Measurements from ENCODE around the gene GTPBP4.

The GTPBP4 gene

DNA sequence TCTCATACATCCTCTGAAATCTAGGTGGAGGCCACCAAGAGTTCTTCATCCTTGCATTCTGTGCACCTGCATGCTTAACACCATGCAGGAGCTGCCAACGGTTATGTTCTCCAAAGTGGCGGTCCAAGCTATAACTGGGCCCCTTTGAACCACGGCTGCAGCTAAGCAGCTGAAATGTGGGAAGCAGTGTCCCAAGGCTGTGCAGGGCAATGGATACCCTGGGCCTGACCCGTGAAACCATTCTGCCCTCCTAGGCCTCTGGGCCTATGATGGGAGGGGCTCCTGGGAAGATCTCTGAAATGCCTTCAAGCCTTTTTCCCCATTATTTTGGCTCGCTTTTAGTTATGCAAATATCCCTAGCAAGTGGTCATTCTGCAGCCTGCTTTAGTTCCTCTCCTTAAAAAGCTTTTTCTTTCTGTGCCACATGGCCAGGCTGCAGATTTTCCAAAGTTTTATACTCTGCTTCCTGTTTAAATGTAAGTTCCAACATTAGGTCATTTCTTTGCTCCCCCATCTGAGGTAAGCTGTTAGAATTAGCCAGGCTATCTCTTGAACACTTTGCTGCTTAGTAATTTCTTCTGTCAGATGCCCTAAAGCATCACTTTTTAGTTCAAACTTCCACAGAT, 7.7 kb upstream of the GTPBP4 start (continued):
- TF ChIP-seq TSHZ2 (CRISPR knock-in tag; IDR thresholded peaks at IDR 0.05) = no peak
- no peak for TF ChIP-seq SNAI2 (CRISPR knock-in tag; IDR thresholded peaks at IDR 0.05)
- no peak for TF ChIP-seq ISL1 (CRISPR knock-in tag; IDR thresholded peaks at IDR 0.05)
- no peak for TF ChIP-seq TOX (CRISPR knock-in tag; IDR thresholded peaks at IDR 0.05; ENCODE audit: borderline replicate concordance)
- TF ChIP-seq ZFP30 (CRISPR knock-in tag; IDR thresholded peaks at IDR 0.05) = no peak
- no peak for TF ChIP-seq BACH2 (CRISPR knock-in tag; IDR thresholded peaks at IDR 0.05; ENCODE audit: borderline replicate concordance)

- no peak for TF ChIP-seq ZNF8 (CRISPR knock-in tag; IDR thresholded peaks at IDR 0.05)
- no peak for TF ChIP-seq TSHZ2 (CRISPR knock-in tag; IDR thresholded peaks at IDR 0.05)
- no peak for TF ChIP-seq ISL1 (CRISPR knock-in tag; IDR thresholded peaks at IDR 0.05)
- TF ChIP-seq, protein P1, sequence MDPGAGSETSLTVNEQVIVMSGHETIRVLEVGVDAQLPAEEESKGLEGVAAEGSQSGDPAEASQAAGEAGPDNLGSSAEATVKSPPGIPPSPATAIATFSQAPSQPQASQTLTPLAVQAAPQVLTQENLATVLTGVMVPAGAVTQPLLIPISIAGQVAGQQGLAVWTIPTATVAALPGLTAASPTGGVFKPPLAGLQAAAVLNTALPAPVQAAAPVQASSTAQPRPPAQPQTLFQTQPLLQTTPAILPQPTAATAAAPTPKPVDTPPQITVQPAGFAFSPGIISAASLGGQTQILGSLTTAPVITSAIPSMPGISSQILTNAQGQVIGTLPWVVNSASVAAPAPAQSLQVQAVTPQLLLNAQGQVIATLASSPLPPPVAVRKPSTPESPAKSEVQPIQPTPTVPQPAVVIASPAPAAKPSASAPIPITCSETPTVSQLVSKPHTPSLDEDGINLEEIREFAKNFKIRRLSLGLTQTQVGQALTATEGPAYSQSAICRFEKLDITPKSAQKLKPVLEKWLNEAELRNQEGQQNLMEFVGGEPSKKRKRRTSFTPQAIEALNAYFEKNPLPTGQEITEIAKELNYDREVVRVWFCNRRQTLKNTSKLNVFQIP (CRISPR knock-in tag; IDR thresholded peaks at IDR 0.05; ENCODE audit: borderline replicate concordance, low read depth) = no peak
- ATAC-seq = no peak
Measured at GRCh38 chr10:983401-983800, 4.8 kb upstream of the GTPBP4 start.

DNA sequence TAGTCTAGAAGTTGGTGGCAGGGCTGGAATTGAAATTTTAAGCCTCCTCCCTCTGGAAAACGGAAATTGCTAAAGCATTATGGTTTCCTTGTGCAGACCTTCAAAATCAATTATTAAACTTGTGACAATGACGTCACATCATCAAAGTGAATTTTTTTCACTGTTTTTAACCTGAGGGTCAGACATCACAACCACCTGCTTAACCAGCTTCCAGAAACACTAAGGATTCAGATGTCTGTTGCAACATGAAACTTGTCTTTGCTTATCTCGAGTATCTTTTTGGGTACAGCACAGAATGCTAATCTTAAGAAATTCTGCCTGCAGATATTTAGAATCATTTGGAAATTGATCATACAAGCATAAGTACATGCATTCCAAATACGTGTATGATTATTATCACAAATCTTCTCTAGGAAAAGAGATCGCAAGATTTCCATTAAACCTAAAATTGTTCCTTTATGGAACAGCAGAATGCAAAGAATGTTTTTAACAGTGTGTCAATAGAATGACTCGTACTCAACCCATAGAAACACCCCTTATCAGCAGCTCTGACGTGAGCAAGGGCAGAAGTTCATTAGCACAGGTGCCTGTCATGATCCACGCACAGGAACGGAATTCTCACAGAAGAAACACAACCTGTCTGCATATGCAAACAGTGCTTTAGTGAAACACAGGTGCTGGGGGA, 4.1 kb upstream of the GTPBP4 start:
- ATAC-seq = no peak
- TF ChIP-seq ISL1 (CRISPR knock-in tag; IDR thresholded peaks at IDR 0.05) = peak; percentile 24; the same call in 1 of the 2 replicates
- no peak for TF ChIP-seq ZNF70 (CRISPR knock-in tag; IDR thresholded peaks at IDR 0.05)
- TF ChIP-seq ESRRG (CRISPR knock-in tag; IDR thresholded peaks at IDR 0.05) = no peak
- TF ChIP-seq RARB (CRISPR knock-in tag; IDR thresholded peaks at IDR 0.05) = no peak

- no peak for ATAC-seq
- TF ChIP-seq ARNTL (CRISPR knock-in tag; IDR thresholded peaks at IDR 0.05; ENCODE audit: borderline replicate concordance, low read depth) (no peak), ZNF70 (CRISPR knock-in tag; IDR thresholded peaks at IDR 0.05) (no peak), ISL1 (CRISPR knock-in tag; IDR thresholded peaks at IDR 0.05) (no peak), ZFP30 (CRISPR knock-in tag; IDR thresholded peaks at IDR 0.05) (no peak), ZC3H10 (CRISPR knock-in tag; IDR thresholded peaks at IDR 0.05) (no peak), CSDC2 (CRISPR knock-in tag; IDR thresholded peaks at IDR 0.05) (no peak), CREB5 (CRISPR knock-in tag; IDR thresholded peaks at IDR 0.05; ENCODE audit: low read depth) (no peak), ZFP3 (CRISPR knock-in tag; IDR thresholded peaks at IDR 0.05) (no peak), RARB (CRISPR knock-in tag; IDR thresholded peaks at IDR 0.05) (no peak), BACH2 (CRISPR knock-in tag; IDR thresholded peaks at IDR 0.05; ENCODE audit: borderline replicate concordance) (no peak), OSR1 (CRISPR knock-in tag; IDR thresholded peaks at IDR 0.05) (no peak), ESRRG (CRISPR knock-in tag; IDR thresholded peaks at IDR 0.05) (no peak), SNAI2 (CRISPR knock-in tag; IDR thresholded peaks at IDR 0.05) (no peak), PPARA (CRISPR knock-in tag; IDR thresholded peaks at IDR 0.05; ENCODE audit: borderline replicate concordance) (no peak), TSHZ2 (CRISPR knock-in tag; IDR thresholded peaks at IDR 0.05) (no peak), ZNF565 (CRISPR knock-in tag; conservative IDR thresholded peaks at IDR 0.05; ENCODE audit: low read depth) (no peak)
- TF ChIP-seq, protein P1 (CRISPR knock-in tag; IDR thresholded peaks at IDR 0.05; ENCODE audit: borderline replicate concordance, low read depth) = no peak
Measured at GRCh38 chr10:985361-985760, 2.9 kb upstream of the GTPBP4 start.

Data from SK-N-SH treated with all-trans-retinoic acid at 6 μM for 48 hours (cell line).